Lower leg skin (tissue), 3 donors: ENCODE results near the gene UPF1.

Experiments used
- POLR2A ChIP-seq, 2 donors: fragments of 450-650 bp; IDR thresholded peaks; one replicate each; pipeline ENCODE4 v1.6.1; 2016 to 2017; ENCODE audit warnings: antibody characterized with exemption in 2 of 2, mild to moderate bottlenecking in 1 of 2, moderate library complexity in 1 of 2
- TF ChIP-seq, protein P1 (sequence below), 3 donors: fragments of 450-650 bp; IDR thresholded peaks; one replicate each; pipeline ENCODE4 v1.5.1; 2016; ENCODE audit warnings: antibody characterized with exemption in 3 of 3, mild to moderate bottlenecking in 3 of 3, moderate library complexity in 2 of 3

DNA sequence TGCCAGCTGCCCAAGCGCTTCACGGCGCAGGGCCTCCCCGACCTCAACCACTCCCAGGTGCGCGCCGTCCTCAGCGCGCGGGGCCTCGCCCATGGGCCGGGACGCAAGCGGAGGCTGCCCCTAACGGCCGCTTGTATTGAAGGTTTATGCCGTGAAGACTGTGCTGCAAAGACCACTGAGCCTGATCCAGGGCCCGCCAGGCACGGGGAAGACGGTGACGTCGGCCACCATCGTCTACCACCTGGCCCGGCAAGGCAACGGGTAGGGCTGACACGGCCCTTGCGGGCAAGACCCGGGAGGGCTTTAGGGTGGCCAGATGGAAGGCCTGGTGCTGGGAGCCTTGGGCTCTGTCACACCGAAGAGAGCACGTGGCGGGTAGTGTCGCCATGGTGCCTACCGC, 23.2 kb downstream of the UPF1 start:
- no peak for TF ChIP-seq POLR2A (IDR thresholded peaks at IDR 0.05)
- TF ChIP-seq, protein P1, sequence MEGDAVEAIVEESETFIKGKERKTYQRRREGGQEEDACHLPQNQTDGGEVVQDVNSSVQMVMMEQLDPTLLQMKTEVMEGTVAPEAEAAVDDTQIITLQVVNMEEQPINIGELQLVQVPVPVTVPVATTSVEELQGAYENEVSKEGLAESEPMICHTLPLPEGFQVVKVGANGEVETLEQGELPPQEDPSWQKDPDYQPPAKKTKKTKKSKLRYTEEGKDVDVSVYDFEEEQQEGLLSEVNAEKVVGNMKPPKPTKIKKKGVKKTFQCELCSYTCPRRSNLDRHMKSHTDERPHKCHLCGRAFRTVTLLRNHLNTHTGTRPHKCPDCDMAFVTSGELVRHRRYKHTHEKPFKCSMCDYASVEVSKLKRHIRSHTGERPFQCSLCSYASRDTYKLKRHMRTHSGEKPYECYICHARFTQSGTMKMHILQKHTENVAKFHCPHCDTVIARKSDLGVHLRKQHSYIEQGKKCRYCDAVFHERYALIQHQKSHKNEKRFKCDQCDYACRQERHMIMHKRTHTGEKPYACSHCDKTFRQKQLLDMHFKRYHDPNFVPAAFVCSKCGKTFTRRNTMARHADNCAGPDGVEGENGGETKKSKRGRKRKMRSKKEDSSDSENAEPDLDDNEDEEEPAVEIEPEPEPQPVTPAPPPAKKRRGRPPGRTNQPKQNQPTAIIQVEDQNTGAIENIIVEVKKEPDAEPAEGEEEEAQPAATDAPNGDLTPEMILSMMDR (IDR thresholded peaks at IDR 0.05) = no peak
